LHCN-M2 (cell line): ENCODE results near the gene MSRB2. TPM values are rescaled to one million over a fixed set of nuclear protein-coding genes. Genes with fewer than 3 reads are reported as not detected.

Source experiments
- total RNA-seq: library from RNA; depleted of rRNA; stranded (reverse); fragments of >200 nt; gene quantifications from 2 replicates; pipeline ENCODE4 v1.2.3, GENCODE V29; 2014; rRNA removed

The MSRB2 gene
- total RNA-seq, 1 experiment from 2014 or later = 18.9 TPM

Other genes with a start within 250 kb of the MSRB2 start
- gene ARMC3, start 167.5 kb upstream of the MSRB2 start, total RNA-seq = not detected in 2 replicates
- not detected in 2 replicates for gene PTF1A, start 96.7 kb downstream of the MSRB2 start, total RNA-seq
- 0.11 and 0.19 TPM in 2 replicates for gene C10orf67, start 249.2 kb downstream of the MSRB2 start, total RNA-seq